PC-9 (cell line): Measurements from ENCODE around the gene SLC35E2B.
"Not testable (repeated sequence)": the region's sequence is repeated elsewhere in the genome, so short reads cannot be mapped to it uniquely, and the experiment has no call there.

Source experiments
- CTCF ChIP-seq: fragments of 200-600 bp; sonication (generic); conservative IDR thresholded peaks from 2 replicates; pipeline ENCODE4 v1.6.1; 2017; ENCODE audit warnings: mixed run types, antibody characterized with exemption, mild to moderate bottlenecking, moderate library complexity
- EZH2 ChIP-seq: fragments of 200-600 bp; sonication (generic); IDR thresholded peaks from 2 replicates; pipeline ENCODE4 v1.8.0; 2017; ENCODE audit warnings: antibody characterized with exemption, low read depth

DNA sequence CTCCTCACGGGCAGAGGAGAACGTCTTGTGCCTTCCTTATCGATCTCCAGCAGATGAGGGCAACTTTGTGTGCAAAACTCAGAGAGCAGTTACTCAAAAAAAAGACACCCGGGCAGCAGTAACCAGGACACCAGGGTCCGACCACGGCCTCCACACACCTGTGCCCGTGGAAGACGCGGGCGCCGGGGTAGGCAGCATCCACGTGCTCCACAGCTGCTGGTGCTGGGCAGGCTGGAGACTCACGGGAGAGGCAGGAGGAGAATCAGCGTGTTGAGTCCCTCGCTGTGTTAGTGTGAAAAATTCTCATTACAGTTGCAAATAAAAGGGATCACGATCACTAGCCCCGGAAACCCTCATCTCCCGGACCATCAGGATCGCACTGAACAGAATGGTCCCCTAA, 6.5 kb upstream of the SLC35E2B start:
- TF ChIP-seq CTCF, EZH2: not testable (repeated sequence)
